Measurements from ENCODE around the gene STAT6.

Gene STAT6

GRCh38 chr12:57106021-57106708 is 5.0 kb downstream of the STAT6 start:
- no peak overlapping the region for H3K4me2 ChIP-seq (ENCODE audit: low read depth, low read length, poor library complexity, severe bottlenecking)
- no peak overlapping the region for H3K9ac ChIP-seq (ENCODE audit: low read depth, low read length, poor library complexity, severe bottlenecking)
- peaks cover 11% of the 10 kb centered on the region; the same call in 1 of the 2 replicates for H3K36me3 ChIP-seq (ENCODE audit: insufficient read depth, low read length)
- H3K9me2 ChIP-seq (replicated peaks; ENCODE audit: low read depth, low read length), result no peaks in the 10 kb centered on the region
- no peak overlapping the region for H3K4me3 ChIP-seq (ENCODE audit: low read length, poor library complexity, severe bottlenecking)
- peaks cover 11% of the 10 kb centered on the region for H3K4me1 ChIP-seq (ENCODE audit: insufficient read depth, low read length, poor library complexity, severe bottlenecking)
- H4K20me1 ChIP-seq (ENCODE audit: insufficient read depth, low read length, poor library complexity, severe bottlenecking), result no peaks in the 10 kb centered on the region
- H3K79me2 ChIP-seq (ENCODE audit: insufficient read depth, low read length), result peaks cover 25% of the 10 kb centered on the region; the same call in 1 of the 2 replicates
- H3K27me3 ChIP-seq (ENCODE audit: insufficient read depth, low read length, poor library complexity, severe bottlenecking), result no peaks in the 10 kb centered on the region
- H2AFZ ChIP-seq (ENCODE audit: low read length), result no peak overlapping the region
- no peaks in the 10 kb centered on the region for H3F3A ChIP-seq (ENCODE audit: low read depth)
- H3K9me3 ChIP-seq (ENCODE audit: insufficient read depth, low read depth, low read length), result no peaks in the 10 kb centered on the region
- no peak for TF ChIP-seq CTCF (conservative IDR thresholded peaks at IDR 0.05; ENCODE audit: low read length)

GRCh38 chr12:57105011-57105753 is 6.0 kb downstream of the STAT6 start:
- H3K27me3 ChIP-seq (ENCODE audit: insufficient read depth, low read length, poor library complexity, severe bottlenecking), result no peaks in the 10 kb centered on the region
- peaks cover 11% of the 10 kb centered on the region for H3K4me1 ChIP-seq (ENCODE audit: insufficient read depth, low read length, poor library complexity, severe bottlenecking)
- no peak overlapping the region for H3K9ac ChIP-seq (ENCODE audit: low read depth, low read length, poor library complexity, severe bottlenecking)
- no peaks in the 10 kb centered on the region for H3K9me3 ChIP-seq (ENCODE audit: insufficient read depth, low read depth, low read length)
- no peak for TF ChIP-seq EZH2phosphoT487 (IDR thresholded peaks at IDR 0.05; ENCODE audit: borderline replicate concordance)
- no peak overlapping the region for H3K4me2 ChIP-seq (ENCODE audit: low read depth, low read length, poor library complexity, severe bottlenecking)
- no peak overlapping the region for H2AFZ ChIP-seq (ENCODE audit: low read length)
- H3K9me2 ChIP-seq (replicated peaks; ENCODE audit: low read depth, low read length), result no peaks in the 10 kb centered on the region
- H4K20me1 ChIP-seq (ENCODE audit: insufficient read depth, low read length, poor library complexity, severe bottlenecking), result no peaks in the 10 kb centered on the region
- peaks cover 11% of the 10 kb centered on the region; the same call in 1 of the 2 replicates for H3K36me3 ChIP-seq (ENCODE audit: insufficient read depth, low read length)
- peaks cover 17% of the 10 kb centered on the region; the same call in 1 of the 2 replicates for H3K79me2 ChIP-seq (ENCODE audit: insufficient read depth, low read length)
- H3K4me3 ChIP-seq (ENCODE audit: low read length, poor library complexity, severe bottlenecking), result no peak overlapping the region
- no peaks in the 10 kb centered on the region for H3F3A ChIP-seq (ENCODE audit: low read depth)

DNA sequence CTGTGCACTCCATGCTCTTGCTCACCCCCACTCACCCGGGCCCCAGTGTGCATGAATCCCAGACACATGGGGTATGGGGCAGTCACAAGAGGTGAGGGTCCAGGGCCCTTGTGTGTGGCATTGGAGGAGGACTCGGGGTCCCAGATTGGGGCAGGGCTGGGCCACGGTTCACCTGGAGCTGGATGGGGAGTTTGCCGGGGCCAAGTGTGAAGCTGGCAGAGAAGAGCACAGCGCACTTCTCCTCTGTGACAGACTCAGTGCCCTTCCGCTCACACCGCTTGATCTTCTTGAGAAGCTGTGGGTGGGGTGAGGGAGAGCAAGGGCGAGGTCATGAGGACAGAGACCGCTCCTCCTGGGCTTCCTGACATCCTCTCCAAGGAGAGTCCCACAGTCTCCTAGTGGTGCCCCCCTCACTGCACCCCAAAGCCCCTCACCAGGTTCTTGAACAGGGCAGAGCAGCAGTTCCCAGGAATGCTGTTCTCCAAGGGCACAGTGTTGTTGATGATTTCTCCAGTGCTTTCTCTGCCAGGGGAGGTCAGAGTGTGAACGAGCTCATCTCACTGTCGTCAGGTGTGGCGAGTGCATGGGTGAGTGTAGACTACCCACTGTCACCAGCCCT is 6.8 kb downstream of the STAT6 start:
- no peak for TF ChIP-seq EZH2phosphoT487 (IDR thresholded peaks at IDR 0.05; ENCODE audit: borderline replicate concordance)
- TF ChIP-seq CTCF (conservative IDR thresholded peaks at IDR 0.05; ENCODE audit: low read length), result no peak
- Histone ChIP-seq H3K4me2 (ENCODE audit: low read depth, low read length, poor library complexity, severe bottlenecking) (no peak overlapping the region), H3K9me2 (replicated peaks; ENCODE audit: low read depth, low read length) (no peaks in the 10 kb centered on the region), H3K4me3 (ENCODE audit: low read length, poor library complexity, severe bottlenecking) (no peak overlapping the region), H3K79me2 (ENCODE audit: insufficient read depth, low read length) (peaks cover 9% of the 10 kb centered on the region; the same call in 1 of the 2 replicates), H3K27me3 (ENCODE audit: insufficient read depth, low read length, poor library complexity, severe bottlenecking) (no peaks in the 10 kb centered on the region), H4K20me1 (ENCODE audit: insufficient read depth, low read length, poor library complexity, severe bottlenecking) (no peaks in the 10 kb centered on the region), H3K9me3 (ENCODE audit: insufficient read depth, low read depth, low read length) (no peaks in the 10 kb centered on the region), H3F3A (ENCODE audit: low read depth) (no peaks in the 10 kb centered on the region), H3K9ac (ENCODE audit: low read depth, low read length, poor library complexity, severe bottlenecking) (no peak overlapping the region), H3K36me3 (ENCODE audit: insufficient read depth, low read length) (peaks cover 11% of the 10 kb centered on the region; the same call in 1 of the 2 replicates), H2AFZ (ENCODE audit: low read length) (no peak overlapping the region), H3K4me1 (ENCODE audit: insufficient read depth, low read length, poor library complexity, severe bottlenecking) (peaks cover 5% of the 10 kb centered on the region)
